NCI-H187 (cell line): Measurements from ENCODE around the gene APOC3.

Source experiments
- DNase-seq, 2 experiments: peaks; one replicate each; lab custom pipeline; 2025; lab: John Stamatoyannopoulos, UW

APOC3 gene

GRCh38 chr11:116874251-116874650 is 44.5 kb downstream of the APOC3 start:
- no peak for DNase-seq

GRCh38 chr11:116875194-116875593 is 45.5 kb downstream of the APOC3 start:
- DNase-seq: no peak

- no peak for DNase-seq
Observed at GRCh38 chr11:116876656-116877055, 46.9 kb downstream of the APOC3 start.

GRCh38 chr11:116879800-116880625 is 50.3 kb downstream of the APOC3 start:
- DNase-seq: peak in 1 of 2 experiments; percentile 21

GRCh38 chr11:116881143-116881542 is 51.4 kb downstream of the APOC3 start:
- no peak for DNase-seq

- no peak for DNase-seq
Observed at GRCh38 chr11:116882386-116882785, 52.7 kb downstream of the APOC3 start.
